ENCODE data around the gene EPS8L3.

DNA sequence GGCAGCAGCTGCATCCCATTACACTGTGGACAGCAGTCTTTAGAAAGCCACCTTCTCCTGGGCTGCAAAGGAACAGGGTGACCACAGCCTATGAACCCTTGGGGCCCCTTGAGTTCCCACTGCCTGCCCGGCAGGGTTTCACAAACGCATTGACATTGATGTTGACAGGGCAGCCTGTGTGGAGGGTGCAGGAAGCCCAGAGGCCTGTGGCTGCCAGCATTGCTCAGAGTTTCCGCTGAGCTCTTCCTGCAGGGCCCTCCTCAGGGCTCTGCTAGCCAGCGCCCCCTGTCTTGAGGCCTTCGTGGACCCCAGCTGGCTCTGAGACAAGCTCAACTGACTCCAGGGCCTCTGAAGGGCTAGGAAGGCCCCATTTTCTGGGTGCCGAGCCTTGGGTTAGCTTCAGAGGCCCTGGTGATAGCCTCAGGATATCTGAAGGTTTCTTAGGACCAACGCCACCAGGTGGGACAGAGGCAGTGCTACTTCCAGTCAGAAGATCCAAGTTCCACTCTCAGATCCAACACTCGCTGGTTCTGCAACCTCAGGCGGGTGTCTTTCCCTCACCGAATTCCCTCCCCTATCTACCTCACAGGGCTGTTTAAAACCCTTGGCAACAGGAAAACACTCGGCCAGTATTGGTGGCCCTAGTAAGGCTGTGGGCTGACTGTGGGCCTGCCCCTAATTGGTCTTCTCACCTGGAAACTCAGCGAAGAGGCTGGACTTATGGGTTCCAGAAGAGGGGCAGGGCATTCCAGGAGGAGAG, 27.2 kb upstream of the EPS8L3 start:
- TF ChIP-seq, protein P1, sequence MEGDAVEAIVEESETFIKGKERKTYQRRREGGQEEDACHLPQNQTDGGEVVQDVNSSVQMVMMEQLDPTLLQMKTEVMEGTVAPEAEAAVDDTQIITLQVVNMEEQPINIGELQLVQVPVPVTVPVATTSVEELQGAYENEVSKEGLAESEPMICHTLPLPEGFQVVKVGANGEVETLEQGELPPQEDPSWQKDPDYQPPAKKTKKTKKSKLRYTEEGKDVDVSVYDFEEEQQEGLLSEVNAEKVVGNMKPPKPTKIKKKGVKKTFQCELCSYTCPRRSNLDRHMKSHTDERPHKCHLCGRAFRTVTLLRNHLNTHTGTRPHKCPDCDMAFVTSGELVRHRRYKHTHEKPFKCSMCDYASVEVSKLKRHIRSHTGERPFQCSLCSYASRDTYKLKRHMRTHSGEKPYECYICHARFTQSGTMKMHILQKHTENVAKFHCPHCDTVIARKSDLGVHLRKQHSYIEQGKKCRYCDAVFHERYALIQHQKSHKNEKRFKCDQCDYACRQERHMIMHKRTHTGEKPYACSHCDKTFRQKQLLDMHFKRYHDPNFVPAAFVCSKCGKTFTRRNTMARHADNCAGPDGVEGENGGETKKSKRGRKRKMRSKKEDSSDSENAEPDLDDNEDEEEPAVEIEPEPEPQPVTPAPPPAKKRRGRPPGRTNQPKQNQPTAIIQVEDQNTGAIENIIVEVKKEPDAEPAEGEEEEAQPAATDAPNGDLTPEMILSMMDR (conservative IDR thresholded peaks at IDR 0.05; ENCODE audit: low read depth, low read length) = peak; percentile 35; the same call in 1 of the 2 replicates
- TF ChIP-seq MAZ (IDR thresholded peaks at IDR 0.05; ENCODE audit: borderline replicate concordance, low read depth, low read length) = no peak
- no peak for TF ChIP-seq BHLHE40 (IDR thresholded peaks at IDR 0.05; ENCODE audit: low read depth, low read length)
- TF ChIP-seq SMC3 (IDR thresholded peaks at IDR 0.05; ENCODE audit: low read depth, low read length) = no peak
- TF ChIP-seq MAFK (IDR thresholded peaks at IDR 0.05; ENCODE audit: low read depth, low read length) = no peak
- TF ChIP-seq POLR2A (IDR thresholded peaks at IDR 0.05; ENCODE audit: low read depth, low read length) = no peak
- TF ChIP-seq, protein P2, sequence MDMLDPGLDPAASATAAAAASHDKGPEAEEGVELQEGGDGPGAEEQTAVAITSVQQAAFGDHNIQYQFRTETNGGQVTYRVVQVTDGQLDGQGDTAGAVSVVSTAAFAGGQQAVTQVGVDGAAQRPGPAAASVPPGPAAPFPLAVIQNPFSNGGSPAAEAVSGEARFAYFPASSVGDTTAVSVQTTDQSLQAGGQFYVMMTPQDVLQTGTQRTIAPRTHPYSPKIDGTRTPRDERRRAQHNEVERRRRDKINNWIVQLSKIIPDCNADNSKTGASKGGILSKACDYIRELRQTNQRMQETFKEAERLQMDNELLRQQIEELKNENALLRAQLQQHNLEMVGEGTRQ (IDR thresholded peaks at IDR 0.05; ENCODE audit: low read depth, low read length) = no peak
- no peak for TF ChIP-seq RFX5 (IDR thresholded peaks at IDR 0.05; ENCODE audit: low read depth, low read length)
- no peak for TF ChIP-seq CHD1 (IDR thresholded peaks at IDR 0.05; ENCODE audit: low read depth, low read length)
- no peak for TF ChIP-seq MXI1 (IDR thresholded peaks at IDR 0.05; ENCODE audit: borderline replicate concordance, low read depth, low read length)
- no peak for TF ChIP-seq RCOR1 (IDR thresholded peaks at IDR 0.05; ENCODE audit: insufficient replicate concordance, low read length)
- TF ChIP-seq CEBPB (IDR thresholded peaks at IDR 0.05; ENCODE audit: low read depth, low read length) = no peak

Data from IMR-90 (cell line).